ENCODE data around the gene DIMT1.

DIMT1 gene

DNA sequence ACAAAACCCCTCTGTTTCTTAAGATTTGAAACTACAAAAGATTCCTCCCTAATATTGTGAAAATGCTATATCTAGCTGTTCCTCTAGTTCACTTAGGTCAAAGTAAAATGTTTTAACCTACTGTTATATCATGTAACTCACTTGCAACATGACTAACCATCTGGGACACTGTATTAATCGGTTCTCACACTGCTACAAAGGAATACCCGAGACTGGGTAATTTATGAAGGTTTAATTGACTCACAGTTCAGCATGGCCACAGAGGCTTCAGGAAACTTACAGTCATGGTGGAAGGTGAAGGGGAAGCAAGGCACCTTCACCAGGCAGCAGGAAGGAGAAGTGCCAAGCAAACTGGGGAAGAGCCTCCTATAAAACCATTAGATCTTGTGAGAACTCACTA, 34.7 kb downstream of the DIMT1 start:
- DNase-seq (ENCODE audit: low spot score) = no peak

DNA sequence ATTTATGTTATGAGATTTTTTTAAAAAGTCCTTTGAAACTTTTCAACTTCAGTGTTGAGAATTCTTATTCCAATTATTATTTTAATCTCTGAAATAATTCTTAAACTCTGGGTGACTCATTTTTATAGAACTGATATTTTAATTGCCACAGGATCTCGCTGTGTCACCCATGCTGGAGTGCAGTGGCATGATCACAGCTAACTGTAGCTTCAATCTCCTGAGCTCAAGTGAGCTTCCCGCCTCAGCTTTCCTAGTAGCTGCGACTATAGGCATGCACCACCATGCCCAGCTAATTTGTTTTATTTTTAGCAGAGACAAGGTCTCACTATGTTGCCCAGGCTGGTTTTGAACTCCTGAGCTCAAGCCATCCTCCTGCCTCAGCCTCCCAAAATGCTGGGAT, 41.0 kb downstream of the DIMT1 start:
- no peak for DNase-seq (ENCODE audit: low spot score)

DNA sequence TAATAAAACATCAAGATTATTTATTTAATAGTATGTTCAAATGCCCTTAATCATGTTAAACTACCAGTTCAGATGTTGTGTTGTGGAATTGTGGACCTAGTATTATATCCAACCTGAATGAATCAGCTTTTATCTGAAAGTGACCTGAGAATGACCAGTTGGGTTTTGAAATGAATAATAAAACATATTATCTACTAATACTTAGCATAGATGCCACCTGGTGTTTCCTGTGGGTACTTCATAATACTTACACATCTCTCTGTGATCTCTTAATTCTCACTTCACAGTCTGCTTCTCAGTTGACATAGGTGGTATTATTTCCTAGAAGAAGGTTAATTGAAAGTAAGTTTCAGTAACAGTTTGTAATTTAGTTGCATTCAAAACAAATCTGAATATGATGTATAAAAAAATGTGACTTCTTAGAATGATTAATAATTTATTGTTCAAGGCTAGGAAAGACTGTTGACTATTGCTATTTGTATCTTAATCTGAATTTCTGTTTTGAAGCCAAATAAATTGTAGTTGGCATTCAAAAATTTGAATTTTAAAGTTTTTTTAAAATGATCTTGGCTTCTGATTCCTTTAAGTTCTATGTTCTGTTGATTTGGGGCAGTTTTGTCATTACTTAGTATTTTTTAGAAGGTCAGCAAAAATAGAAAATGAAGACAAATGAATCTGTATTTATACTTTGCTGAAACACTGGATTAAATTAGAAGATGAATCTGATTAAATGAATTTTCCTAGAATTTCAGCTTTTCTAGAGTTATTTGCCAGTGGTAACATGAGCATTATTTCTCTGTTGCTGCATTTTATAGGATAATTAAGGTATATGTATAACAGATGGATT, 49.5 kb downstream of the DIMT1 start:
- DNase-seq (ENCODE audit: low spot score) = peak; percentile 25

DNA sequence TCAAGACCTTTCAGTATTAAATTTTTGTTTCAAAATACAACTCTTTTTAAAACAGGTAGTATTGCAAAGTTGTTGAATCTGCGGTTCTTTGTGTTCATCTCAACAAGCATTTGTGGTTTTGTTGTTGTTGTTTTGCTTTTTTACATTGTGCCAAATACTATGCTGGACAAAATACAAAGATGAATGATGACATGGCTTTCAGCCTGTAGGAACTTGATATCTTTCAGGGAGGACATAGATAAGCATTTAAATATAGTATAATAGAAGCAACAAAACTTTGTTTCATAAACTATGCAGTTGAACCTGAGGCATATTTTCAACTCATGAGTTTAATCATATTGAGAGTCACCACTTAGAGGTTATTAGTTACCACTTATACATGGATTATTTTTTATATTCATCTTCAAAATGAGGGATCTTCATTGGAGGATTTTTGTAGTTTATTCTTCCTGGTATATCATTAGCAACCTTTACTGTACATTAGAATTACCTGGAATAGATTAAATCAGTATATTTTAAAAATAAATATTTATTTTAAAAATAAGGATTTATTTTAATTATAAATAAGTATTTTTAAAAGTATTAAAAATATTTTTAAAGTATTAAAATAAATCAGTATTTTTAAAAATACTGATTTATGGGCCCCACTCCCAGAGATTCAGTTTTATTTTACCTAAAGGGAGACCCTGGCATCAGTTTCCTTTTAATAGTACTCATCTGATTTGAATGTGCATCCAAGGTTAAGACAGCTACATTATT, 54.8 kb downstream of the DIMT1 start:
- no peak for DNase-seq (ENCODE audit: low spot score)

DNA sequence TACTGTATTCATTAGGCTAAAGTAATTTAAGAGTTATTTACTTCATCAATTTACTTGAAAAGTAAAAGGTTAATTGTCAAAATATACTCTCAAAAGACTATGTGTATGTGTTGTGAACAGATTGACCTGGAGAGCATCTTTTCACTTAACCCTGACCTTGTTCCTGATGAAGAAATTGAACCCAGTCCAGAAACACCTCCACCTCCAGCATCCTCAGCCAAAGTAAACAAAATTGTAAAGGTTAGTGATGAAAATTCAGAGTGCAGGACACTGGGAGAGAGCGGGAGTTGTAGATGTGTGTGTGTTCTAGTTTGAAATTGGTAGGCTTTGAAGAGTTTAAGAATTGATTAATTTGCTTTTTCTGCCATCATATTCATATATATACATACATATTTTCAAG, 55.8 kb downstream of the DIMT1 start:
- DNase-seq (ENCODE audit: low spot score) = no peak

DNA sequence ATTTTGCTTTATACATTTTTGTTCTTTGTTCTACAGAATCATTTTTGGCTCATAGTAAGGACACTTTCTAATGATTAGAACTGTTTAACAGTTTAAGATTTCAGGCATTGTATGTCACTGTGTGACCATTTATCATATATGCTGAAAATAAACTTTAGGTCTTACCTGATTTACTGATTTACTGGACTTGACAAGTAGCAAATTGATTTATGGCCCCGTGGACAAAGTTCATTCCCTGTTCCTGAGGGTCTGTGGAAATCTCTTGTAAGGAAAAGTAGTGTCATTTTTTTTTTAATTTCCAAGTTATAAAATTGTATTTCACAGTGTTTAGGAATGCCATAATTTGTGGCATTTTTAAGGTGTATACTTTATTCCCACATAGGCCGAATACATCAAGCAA, 57.0 kb downstream of the DIMT1 start:
- DNase-seq (ENCODE audit: low spot score) = no peak

DNA sequence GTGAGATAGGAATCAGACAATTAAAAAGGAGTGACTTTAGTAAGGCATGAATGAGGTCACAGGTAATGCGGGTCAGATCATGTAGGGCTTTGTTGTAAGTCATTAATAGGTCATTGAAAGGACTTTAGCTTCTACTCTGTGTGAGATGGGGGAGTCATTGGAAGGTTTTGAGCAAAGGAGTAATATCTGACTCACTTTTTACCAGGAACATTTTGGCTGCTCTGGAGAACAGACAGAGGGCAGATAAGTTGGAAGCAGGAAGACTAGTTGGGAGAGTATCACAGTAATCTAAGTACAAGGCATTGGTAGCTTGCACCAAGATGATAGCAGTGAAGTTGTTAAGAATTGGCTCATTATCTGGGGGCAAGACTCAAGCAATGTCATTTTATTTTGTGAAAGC, 60.3 kb downstream of the DIMT1 start:
- no peak for DNase-seq (ENCODE audit: low spot score)

DNA sequence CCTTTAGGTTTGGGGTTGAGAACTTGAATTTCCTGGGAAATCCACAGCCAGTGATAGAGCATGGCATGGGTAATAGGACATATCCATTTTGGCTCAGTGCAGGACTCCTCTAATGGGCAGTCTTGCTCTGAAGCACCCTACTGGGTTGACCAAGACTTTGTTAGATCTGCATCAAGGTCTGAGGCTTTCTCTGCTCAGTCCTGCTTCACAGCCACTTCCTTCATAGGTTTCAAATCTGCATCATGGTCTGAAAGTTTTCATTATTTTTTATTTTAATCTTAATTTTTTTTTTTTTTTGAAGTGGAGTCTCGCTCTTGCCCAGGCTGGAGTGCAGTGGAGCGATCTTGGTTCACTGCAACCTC, 61.2 kb downstream of the DIMT1 start:
- no peak for DNase-seq (ENCODE audit: low spot score)

DNA sequence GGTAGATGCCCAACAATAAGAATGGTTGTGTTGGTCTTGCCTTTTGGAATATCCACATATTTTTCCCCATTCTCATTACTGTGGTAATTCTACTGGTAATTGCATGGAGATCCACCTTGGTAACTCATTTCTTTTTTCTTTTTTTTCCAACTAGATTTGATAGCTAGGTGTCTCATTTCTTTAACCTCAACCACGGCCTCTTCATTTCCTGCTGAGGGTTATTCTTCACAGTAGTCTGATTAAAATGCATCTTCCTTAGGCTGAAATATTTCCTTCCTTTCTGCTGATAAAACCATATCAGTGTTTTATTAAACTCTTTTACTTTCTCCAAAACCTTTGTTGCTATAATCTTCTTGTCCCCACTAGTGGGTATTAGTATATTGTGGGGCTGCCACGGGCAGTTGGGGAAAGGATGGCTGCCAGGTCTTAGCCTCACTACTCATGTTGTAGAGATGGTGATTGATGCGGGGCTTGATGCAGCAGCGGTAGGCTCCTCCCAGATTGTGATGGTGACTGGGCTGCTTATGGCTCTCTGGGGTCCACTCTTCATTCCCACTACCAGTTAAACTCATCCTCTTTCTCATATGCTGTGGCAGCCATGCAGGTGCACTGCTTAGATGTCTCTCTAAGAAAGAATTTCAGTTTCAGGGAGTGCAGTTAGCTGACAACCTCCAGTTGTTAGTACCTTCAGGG, 61.8 kb downstream of the DIMT1 start:
- no peak for DNase-seq (ENCODE audit: low spot score)

DNA sequence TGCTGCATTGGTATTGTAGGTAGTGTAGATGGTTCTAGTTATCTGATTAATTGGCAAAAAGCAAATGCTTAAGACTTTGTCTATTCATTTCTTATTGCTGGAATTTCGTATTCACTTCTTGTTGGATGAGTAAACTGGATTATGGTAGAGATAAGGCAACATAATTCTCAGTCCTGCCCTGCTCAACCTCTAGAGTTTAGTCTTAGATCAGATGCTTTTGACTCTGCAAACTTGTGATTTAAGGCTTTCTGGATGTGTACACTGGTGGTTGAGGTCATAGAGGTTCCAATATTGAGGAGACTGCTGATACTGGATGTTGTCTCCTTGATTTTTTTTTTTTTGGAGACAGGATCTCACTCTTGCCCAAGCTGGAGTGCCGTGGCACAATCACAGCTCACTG, 62.7 kb downstream of the DIMT1 start:
- no peak for DNase-seq (ENCODE audit: low spot score)

DNA sequence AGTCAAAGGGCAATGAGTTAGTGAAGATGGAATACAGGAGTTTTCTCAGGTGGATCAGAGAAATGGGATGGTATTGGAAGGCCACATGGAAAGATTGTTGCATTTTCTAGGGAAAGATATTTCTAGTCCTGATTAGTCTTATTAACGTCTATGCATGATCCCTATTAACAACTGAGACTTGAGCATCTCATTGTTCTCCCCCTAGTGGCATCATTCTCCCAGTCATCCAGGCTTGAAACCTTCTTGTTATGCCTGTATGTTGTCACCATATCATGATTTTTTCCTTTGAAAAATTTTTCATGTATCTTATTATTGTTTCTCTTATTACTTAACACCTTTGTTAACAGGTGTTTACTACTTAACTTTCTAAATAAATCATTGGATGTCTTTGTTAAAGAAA, 63.3 kb downstream of the DIMT1 start:
- DNase-seq (ENCODE audit: low spot score) = no peak
